Astrocyte (in vitro differentiated cells and primary cell): ENCODE data around the gene BARX1.

Experiments used
- CTCF ChIP-seq: IDR thresholded peaks from 2 replicates; pipeline ENCODE4 v1.5.1; 2011; ENCODE audit warnings: low read depth, mild to moderate bottlenecking, inconsistent platforms, low read length, moderate library complexity; ENCODE audit not compliant: insufficient read depth
- EZH2 ChIP-seq: IDR thresholded peaks from 2 replicates; pipeline ENCODE4 v1.6.1; 2012; ENCODE audit warnings: mild to moderate bottlenecking, low read length, inconsistent platforms; ENCODE audit not compliant: insufficient read depth

GRCh38 chr9:93988056-93988455 is 32.9 kb upstream of the BARX1 start:
- no peak for TF ChIP-seq EZH2
- TF ChIP-seq CTCF, result no peak
